SK-N-SH treated with all-trans-retinoic acid at 6 μM for 48 hours (cell line): ENCODE data around the gene ADD1.

Source experiments
- ATAC-seq: fragments of 200-7000 bp; cut with Tn5 transposase; 3 replicates; pipeline ENCODE4 v1.9.1; 2020; ENCODE audit warnings: mild to moderate bottlenecking, moderate library complexity
- ARNTL ChIP-seq: fragments of 450-650 bp; formaldehyde crosslinking; IDR thresholded peaks from 2 replicates; pipeline ENCODE4 v1.5.0; 2020; ENCODE audit warnings: low read depth, mild to moderate bottlenecking, moderate library complexity, borderline replicate concordance
- BACH2 ChIP-seq: fragments of 250-450 bp; sonication (Bioruptor Pico); IDR thresholded peaks from 2 replicates; pipeline ENCODE4 v1.9.0; 2021; ENCODE audit warnings: mild to moderate bottlenecking, borderline replicate concordance
- CREB5 ChIP-seq: fragments of 250-450 bp; sonication (Bioruptor Pico); IDR thresholded peaks from 2 replicates; pipeline ENCODE4 v1.5.1; 2020; ENCODE audit warnings: low read depth, mild to moderate bottlenecking, moderate library complexity
- CSDC2 ChIP-seq: fragments of 250-450 bp; sonication (Bioruptor Pico); IDR thresholded peaks from 2 replicates; pipeline ENCODE4 v1.5.0; 2020; ENCODE audit warnings: mild to moderate bottlenecking, moderate library complexity
- CSRNP3 ChIP-seq: fragments of 250-450 bp; sonication (Bioruptor Pico); IDR thresholded peaks from 2 replicates; pipeline ENCODE4 v1.5.1; 2021; ENCODE audit warnings: mild to moderate bottlenecking, moderate library complexity
- ISL1 ChIP-seq: fragments of 250-450 bp; sonication (Bioruptor Pico); IDR thresholded peaks from 2 replicates; pipeline ENCODE4 v2.1.2; 2022; ENCODE audit warnings: mild to moderate bottlenecking, moderate library complexity
- PATZ1 ChIP-seq: fragments of 250-450 bp; sonication (Bioruptor Pico); IDR thresholded peaks from 2 replicates; pipeline ENCODE4 v1.8.0; 2020; ENCODE audit warnings: mild to moderate bottlenecking, moderate library complexity, borderline replicate concordance
- PPARA ChIP-seq: fragments of 250-450 bp; sonication (Bioruptor Pico); IDR thresholded peaks from 2 replicates; pipeline ENCODE4 v1.5.0; 2020; ENCODE audit warnings: mild to moderate bottlenecking, borderline replicate concordance
- SNAI2 ChIP-seq: fragments of 250-450 bp; sonication (Bioruptor Pico); IDR thresholded peaks from 2 replicates; pipeline ENCODE4 v1.5.0; 2020; ENCODE audit warnings: mild to moderate bottlenecking, moderate library complexity
- TCF4 ChIP-seq: fragments of 250-450 bp; sonication (Bioruptor Pico); IDR thresholded peaks from 2 replicates; pipeline ENCODE4 v1.8.0; 2021; ENCODE audit warnings: mild to moderate bottlenecking, moderate library complexity, borderline replicate concordance
- TOX ChIP-seq: fragments of 250-450 bp; sonication (Bioruptor Pico); IDR thresholded peaks from 2 replicates; pipeline ENCODE4 v1.8.0; 2021; ENCODE audit warnings: mild to moderate bottlenecking, moderate library complexity, borderline replicate concordance
- TSHZ2 ChIP-seq: fragments of 250-450 bp; sonication (Bioruptor Pico); IDR thresholded peaks from 2 replicates; pipeline ENCODE4 v1.5.0; 2020; ENCODE audit warnings: mild to moderate bottlenecking, moderate library complexity
- ZC3H10 ChIP-seq: fragments of 250-450 bp; sonication (Bioruptor Pico); IDR thresholded peaks from 2 replicates; pipeline ENCODE4 v1.5.1; 2021; ENCODE audit warnings: mild to moderate bottlenecking, moderate library complexity
- ZFP3 ChIP-seq: fragments of 250-450 bp; sonication (Bioruptor Pico); IDR thresholded peaks from 2 replicates; pipeline ENCODE4 v1.5.0; 2020; ENCODE audit warnings: mild to moderate bottlenecking, moderate library complexity
- ZFP30 ChIP-seq: fragments of 450-650 bp; formaldehyde crosslinking; IDR thresholded peaks from 2 replicates; pipeline ENCODE4 v1.5.0; 2022; ENCODE audit warnings: mild to moderate bottlenecking, moderate library complexity
- ZNF565 ChIP-seq: fragments of 450-650 bp; formaldehyde crosslinking; conservative IDR thresholded peaks from 2 replicates; pipeline ENCODE4 v1.5.0; 2020; ENCODE audit warnings: low read depth, mild to moderate bottlenecking, moderate library complexity

The ADD1 gene

GRCh38 chr4:2829933-2830451, 13.7 kb upstream of the ADD1 start:
- ATAC-seq: no peak
- no peak for TF ChIP-seq ZC3H10
- no peak for TF ChIP-seq BACH2 (CRISPR knock-in tag)
- TF ChIP-seq CSRNP3: no peak
- TF ChIP-seq TSHZ2: no peak
- no peak for TF ChIP-seq TOX
- no peak for TF ChIP-seq CREB5
- TF ChIP-seq ISL1 (CRISPR knock-in tag): no peak
- no peak for TF ChIP-seq SNAI2 (CRISPR knock-in tag)
- TF ChIP-seq ZNF565 (CRISPR knock-in tag): no peak

- no peak for ATAC-seq
- no peak for TF ChIP-seq ARNTL (CRISPR knock-in tag)
- TF ChIP-seq PPARA: no peak
- no peak for TF ChIP-seq ZFP3
- TF ChIP-seq CREB5: no peak
- no peak for TF ChIP-seq TSHZ2
- no peak for TF ChIP-seq ZFP30 (CRISPR knock-in tag)
- TF ChIP-seq PATZ1 (CRISPR knock-in tag): no peak
- TF ChIP-seq TCF4 (CRISPR knock-in tag): no peak
- no peak for TF ChIP-seq BACH2 (CRISPR knock-in tag)
- TF ChIP-seq CSDC2 (CRISPR knock-in tag): no peak
- TF ChIP-seq, all 23 proteins: peak for 0
These were observed 12.7 kb upstream of the ADD1 start for GRCh38 chr4:2830632-2831610.
